ENCODE measurements around the gene RAB15. TPM values are rescaled to one million over a fixed set of nuclear protein-coding genes. Genes with fewer than 3 reads are reported as not detected.
A peak's percentile ranks its signal among the peaks of the same experiment; 100 is the strongest.

RAB15 gene
- total and polyA plus RNA-seq, 8 donors: 1.2 to 20.3 (median 11.5) TPM

DNA sequence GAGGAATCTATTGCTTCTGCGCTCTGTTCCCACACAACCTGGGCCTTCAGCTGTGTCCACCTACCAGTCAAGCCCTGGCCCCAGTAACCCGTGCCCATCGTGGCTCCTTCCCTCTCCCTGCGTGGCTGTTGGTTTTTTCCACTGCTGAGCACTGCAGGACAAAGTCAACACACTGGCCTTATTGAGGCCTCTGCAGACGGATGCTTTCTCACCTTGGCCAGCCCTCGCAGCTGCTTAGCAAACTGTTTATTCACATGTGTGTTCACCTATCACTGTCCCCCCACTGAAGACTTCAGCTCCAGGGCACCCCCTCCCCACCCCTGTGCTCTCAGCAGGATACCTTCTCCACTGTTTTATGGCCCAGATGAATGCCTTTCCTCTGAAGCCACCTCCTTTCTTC, 16.8 kb downstream of the RAB15 start:
- Histone ChIP-seq H3K9me3 (no peaks in the 10 kb centered on the region), H3K4me1 (peaks cover 0 to 24% (median 15%) of the 10 kb centered on the region in 4 donors), H3K4me3 (no peak overlapping the region), H3K27ac (no peak overlapping the region), H3K27me3 (no peaks in the 10 kb centered on the region), H3K36me3 (peaks cover 5 to 22% (median 14%) of the 10 kb centered on the region in 4 donors)
- intact Hi-C loops (cut with DNase I; ENCODE audit: low total_unique reads): no loop called here
- WGBS, 5 donors: 48 to 70% (median 56%) methylated on average over 6 of the region's 6 CpGs
- TF ChIP-seq, protein P1, sequence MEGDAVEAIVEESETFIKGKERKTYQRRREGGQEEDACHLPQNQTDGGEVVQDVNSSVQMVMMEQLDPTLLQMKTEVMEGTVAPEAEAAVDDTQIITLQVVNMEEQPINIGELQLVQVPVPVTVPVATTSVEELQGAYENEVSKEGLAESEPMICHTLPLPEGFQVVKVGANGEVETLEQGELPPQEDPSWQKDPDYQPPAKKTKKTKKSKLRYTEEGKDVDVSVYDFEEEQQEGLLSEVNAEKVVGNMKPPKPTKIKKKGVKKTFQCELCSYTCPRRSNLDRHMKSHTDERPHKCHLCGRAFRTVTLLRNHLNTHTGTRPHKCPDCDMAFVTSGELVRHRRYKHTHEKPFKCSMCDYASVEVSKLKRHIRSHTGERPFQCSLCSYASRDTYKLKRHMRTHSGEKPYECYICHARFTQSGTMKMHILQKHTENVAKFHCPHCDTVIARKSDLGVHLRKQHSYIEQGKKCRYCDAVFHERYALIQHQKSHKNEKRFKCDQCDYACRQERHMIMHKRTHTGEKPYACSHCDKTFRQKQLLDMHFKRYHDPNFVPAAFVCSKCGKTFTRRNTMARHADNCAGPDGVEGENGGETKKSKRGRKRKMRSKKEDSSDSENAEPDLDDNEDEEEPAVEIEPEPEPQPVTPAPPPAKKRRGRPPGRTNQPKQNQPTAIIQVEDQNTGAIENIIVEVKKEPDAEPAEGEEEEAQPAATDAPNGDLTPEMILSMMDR (IDR thresholded peaks at IDR 0.05): no peak
- no peak for TF ChIP-seq EP300 (IDR thresholded peaks at IDR 0.05)
- no peak for TF ChIP-seq POLR2A (IDR thresholded peaks at IDR 0.05)
- TF ChIP-seq POLR2AphosphoS5 (IDR thresholded peaks at IDR 0.05): no peak
- DNase-seq: peak; percentile 29 to 34

DNA sequence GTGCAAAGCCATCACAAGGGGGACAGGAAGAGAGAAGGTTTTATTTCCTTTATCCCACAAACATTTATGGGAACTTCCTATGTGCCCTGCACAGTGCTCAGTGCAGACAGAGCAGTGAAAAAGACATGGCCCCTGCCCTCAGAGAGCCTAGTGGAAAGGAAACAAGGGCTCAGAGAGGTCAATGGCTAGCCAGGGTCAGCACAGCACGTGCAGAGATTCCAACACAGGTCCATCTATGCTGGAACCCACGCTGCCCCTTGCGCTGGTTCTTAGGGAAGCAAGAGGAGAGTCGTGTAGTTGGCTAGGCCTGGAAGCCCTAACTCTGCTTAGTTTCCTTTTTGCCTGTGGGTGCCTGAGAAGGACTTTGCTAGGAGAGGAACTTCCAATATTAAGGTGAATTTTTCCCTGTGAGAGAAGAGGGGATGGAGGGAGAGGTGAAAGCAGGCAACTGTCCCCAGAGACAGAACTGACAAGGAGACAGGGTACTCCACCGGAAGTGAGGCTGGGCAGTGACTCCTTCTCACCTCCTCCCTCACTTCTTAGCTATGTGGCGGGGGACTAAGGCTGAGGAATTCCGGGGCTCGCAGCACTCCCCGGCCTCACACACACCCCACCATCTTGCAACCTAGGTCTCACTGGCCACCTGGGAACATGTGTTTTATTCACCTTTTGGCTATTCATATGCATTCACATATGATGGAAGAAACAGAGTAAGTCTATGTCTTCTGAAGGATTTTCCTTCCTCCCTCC, 17.5 kb downstream of the RAB15 start:
- H3K27me3 ChIP-seq: no peaks in the 10 kb centered on the region
- 91 to 95% (median 93%) methylated on average over 8 to 9 of the region's 9 CpGs for WGBS, 5 donors
- no peak overlapping the region for H3K27ac ChIP-seq
- H3K9me3 ChIP-seq: no peaks in the 10 kb centered on the region
- TF ChIP-seq, protein P1 (IDR thresholded peaks at IDR 0.05): no peak
- no peak for TF ChIP-seq POLR2A (IDR thresholded peaks at IDR 0.05)
- no peak for TF ChIP-seq POLR2AphosphoS5 (IDR thresholded peaks at IDR 0.05)
- no peak for TF ChIP-seq EP300 (IDR thresholded peaks at IDR 0.05)
- H3K4me1 ChIP-seq: peaks cover 0 to 19% (median 14%) of the 10 kb centered on the region in 4 donors
- intact Hi-C loops (cut with DNase I; ENCODE audit: low total_unique reads): no loop called here
- H3K4me3 ChIP-seq: no peak overlapping the region
- no peak for DNase-seq
- peaks cover 5 to 26% (median 21%) of the 10 kb centered on the region in 4 donors for H3K36me3 ChIP-seq

DNA sequence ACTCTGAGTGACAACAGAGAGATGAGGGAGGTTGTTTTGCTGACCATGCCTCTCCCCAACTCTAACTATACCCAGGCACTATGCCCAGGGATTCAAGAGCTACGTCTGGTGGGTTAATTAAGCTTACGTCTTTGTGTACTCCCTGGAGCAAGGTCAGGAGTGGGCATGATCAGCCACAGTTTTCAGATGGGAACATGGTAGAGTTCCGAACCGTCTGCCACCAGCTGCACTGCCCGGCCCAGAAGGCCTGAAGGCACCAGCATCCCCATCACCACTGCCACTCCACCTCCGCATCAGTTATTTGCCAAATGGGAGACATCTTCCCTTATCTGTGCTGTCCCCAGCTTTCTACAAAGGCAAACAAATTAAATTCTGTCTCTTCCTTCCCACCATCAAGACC, 18.5 kb downstream of the RAB15 start:
- H3K9me3 ChIP-seq: no peaks in the 10 kb centered on the region
- peaks cover 0 to 18% (median 12%) of the 10 kb centered on the region in 4 donors for H3K4me1 ChIP-seq
- peaks cover 5 to 32% (median 27%) of the 10 kb centered on the region in 4 donors for H3K36me3 ChIP-seq
- intact Hi-C loops (cut with DNase I; ENCODE audit: low total_unique reads): no loop called here
- H3K4me3 ChIP-seq: no peak overlapping the region
- TF ChIP-seq POLR2AphosphoS5 (IDR thresholded peaks at IDR 0.05): no peak
- TF ChIP-seq, protein P1 (IDR thresholded peaks at IDR 0.05): no peak
- no peak for TF ChIP-seq EP300 (IDR thresholded peaks at IDR 0.05)
- TF ChIP-seq POLR2A (IDR thresholded peaks at IDR 0.05): no peak
- no peak for DNase-seq
- H3K27ac ChIP-seq: no peak overlapping the region
- WGBS, 5 donors: 94 to 97% (median 96%) methylated on average over 6 of the region's 6 CpGs
- H3K27me3 ChIP-seq: no peaks in the 10 kb centered on the region

DNA sequence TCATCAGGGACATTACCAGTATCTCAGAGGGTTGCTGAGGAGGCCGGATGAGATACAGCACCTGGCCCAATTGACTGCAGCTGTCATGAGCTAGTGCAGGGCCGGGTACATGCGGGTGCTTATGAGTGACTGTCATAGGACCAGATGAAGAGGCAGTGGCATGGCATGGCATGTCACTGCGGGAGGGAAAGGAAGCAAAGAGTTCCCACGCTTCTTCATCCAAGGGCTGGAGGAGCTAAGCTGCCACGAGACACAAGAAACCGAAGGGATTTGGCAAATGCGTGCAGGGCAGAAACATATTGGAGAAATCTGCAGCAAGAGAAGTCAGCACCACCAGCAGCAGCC, 18.9 kb downstream of the RAB15 start:
- intact Hi-C loops (cut with DNase I; ENCODE audit: low total_unique reads): no loop called here
- TF ChIP-seq POLR2AphosphoS5 (IDR thresholded peaks at IDR 0.05) (no peak), POLR2A (IDR thresholded peaks at IDR 0.05) (no peak), EP300 (IDR thresholded peaks at IDR 0.05) (no peak)
- TF ChIP-seq, protein P1 (IDR thresholded peaks at IDR 0.05): no peak
- Histone ChIP-seq H3K27me3 (no peaks in the 10 kb centered on the region), H3K27ac (no peak overlapping the region), H3K9me3 (no peaks in the 10 kb centered on the region), H3K4me3 (no peak overlapping the region), H3K4me1 (peaks cover 0 to 18% (median 12%) of the 10 kb centered on the region in 4 donors), H3K36me3 (peaks cover 5 to 36% (median 31%) of the 10 kb centered on the region in 4 donors)
- DNase-seq: no peak
- 85 to 93% (median 91%) methylated on average over 7 to 8 of the region's 8 CpGs for WGBS, 5 donors

Measured in stomach (tissue), 9 donors.